Neural progenitor cell (in vitro differentiated cells): ENCODE data around the gene MTMR6. TPM values are rescaled to one million over a fixed set of nuclear protein-coding genes. Genes with fewer than 3 reads are reported as not detected.

ENCODE experiments used
- DNase-seq: peaks from one replicate; pipeline ENCODE4 v3.0.0-alpha.2; 2016; ENCODE audit warnings: low spot score
- H2AFZ ChIP-seq: fragments of 200-600 bp; sonication (generic); replicated peaks from 2 replicates; pipeline ENCODE4 v1.6.1; 2016; ENCODE audit warnings: antibody characterized with exemption
- H3F3A ChIP-seq: fragments of 200-600 bp; sonication (generic); 2 replicates; pipeline ENCODE4 v1.6.1; 2016; ENCODE audit warnings: antibody characterized with exemption, low read depth
- H3K27ac ChIP-seq: fragments of 200-600 bp; sonication (generic); 2 replicates; pipeline ENCODE4 v1.5.1; 2016; ENCODE audit warnings: mild to moderate bottlenecking
- H3K27me3 ChIP-seq: fragments of 200-600 bp; sonication (generic); 2 replicates; pipeline ENCODE4 v1.6.1; 2016; ENCODE audit warnings: mild to moderate bottlenecking, moderate library complexity
- H3K36me3 ChIP-seq: fragments of 200-600 bp; sonication (generic); 2 replicates; pipeline ENCODE4 v1.5.1; 2016
- H3K4me1 ChIP-seq: fragments of 200-600 bp; sonication (generic); 2 replicates; pipeline ENCODE4 v1.6.1; 2016; ENCODE audit warnings: mixed run types
- H3K4me2 ChIP-seq: fragments of 200-600 bp; sonication (generic); 2 replicates; pipeline ENCODE4 v1.6.1; 2016
- H3K4me3 ChIP-seq: fragments of 200-600 bp; sonication (generic); 2 replicates; pipeline ENCODE4 v1.5.1; 2016
- H3K79me2 ChIP-seq: fragments of 200-600 bp; sonication (generic); 2 replicates; pipeline ENCODE4 v1.6.1; 2016; ENCODE audit warnings: low read depth
- H3K9ac ChIP-seq: fragments of 200-600 bp; sonication (generic); 2 replicates; pipeline ENCODE4 v1.6.1; 2016
- H3K9me3 ChIP-seq: fragments of 200-600 bp; sonication (generic); 2 replicates; pipeline ENCODE4 v1.5.1; 2016; ENCODE audit warnings: low read depth
- H4K20me1 ChIP-seq: fragments of 200-600 bp; sonication (generic); 2 replicates; pipeline ENCODE4 v1.6.1; 2016; ENCODE audit warnings: low read depth
- H3K27ac Mint-ChIP-seq: 3 replicates; pipeline ENCODE4 v1.8.0; 2021; ENCODE audit warnings: mixed read lengths
- H3K27me3 Mint-ChIP-seq: 2 replicates; pipeline ENCODE4 v1.8.0; 2022; ENCODE audit warnings: low read depth, mild to moderate bottlenecking, inconsistent platforms, moderate library complexity, mixed read lengths; ENCODE audit not compliant: insufficient read depth
- H3K36me3 Mint-ChIP-seq: 3 replicates; pipeline ENCODE4 v1.8.0; 2021; ENCODE audit warnings: mixed read lengths
- H3K4me1 Mint-ChIP-seq: 3 replicates; pipeline ENCODE4 v1.8.0; 2021; ENCODE audit warnings: mixed read lengths
- H3K4me3 Mint-ChIP-seq: 3 replicates; pipeline ENCODE4 v1.8.0; 2021; ENCODE audit warnings: mild to moderate bottlenecking, moderate library complexity, mixed read lengths
- H3K9me3 Mint-ChIP-seq: 3 replicates; pipeline ENCODE4 v1.8.0; 2020; ENCODE audit warnings: mixed read lengths
- CTCF ChIP-seq: fragments of 200-600 bp; sonication (generic); IDR thresholded peaks from 2 replicates; pipeline ENCODE4 v1.5.1; 2017; ENCODE audit warnings: antibody characterized with exemption, mild to moderate bottlenecking
- EZH2 ChIP-seq: fragments of 200-600 bp; sonication (generic); IDR thresholded peaks from 2 replicates; pipeline ENCODE4 v1.6.1; 2017; ENCODE audit warnings: antibody characterized with exemption, mild to moderate bottlenecking, moderate library complexity
- EZH2phosphoT487 ChIP-seq: fragments of 200-600 bp; sonication (generic); IDR thresholded peaks from 2 replicates; pipeline ENCODE4 v1.6.1; 2017; ENCODE audit warnings: antibody characterized with exemption
- total RNA-seq: library from RNA; depleted of rRNA; stranded (reverse); fragments of >200 nt; gene quantifications from 2 replicates; pipeline ENCODE4 v1.2.3, GENCODE V29; 2015; ENCODE audit warnings: low replicate concordance

Gene MTMR6
- total RNA-seq, 1 donor from 2014 or later: 19.1 TPM

GRCh38 chr13:25210842-25211569 is 76.3 kb downstream of the MTMR6 start:
- peaks cover 10% of the 10 kb centered on the region for H3K9me3 Mint-ChIP-seq
- Histone ChIP-seq H3K9me3 (no peaks in the 10 kb centered on the region), H3K79me2 (no peaks in the 10 kb centered on the region), H3K27me3 (no peaks in the 10 kb centered on the region), H3F3A (no peaks in the 10 kb centered on the region), H2AFZ (no peak overlapping the region), H3K4me3 (no peak overlapping the region), H3K4me2 (no peak overlapping the region), H3K36me3 (no peaks in the 10 kb centered on the region), H3K27ac (no peak overlapping the region), H3K9ac (no peak overlapping the region), H3K4me1 (no peaks in the 10 kb centered on the region), H4K20me1 (no peaks in the 10 kb centered on the region)
- H3K36me3 Mint-ChIP-seq: peaks cover 4% of the 10 kb centered on the region
- no peak overlapping the region for H3K4me3 Mint-ChIP-seq
- peaks cover 5% of the 10 kb centered on the region for H3K27me3 Mint-ChIP-seq
- DNase-seq: no peak
- H3K4me1 Mint-ChIP-seq: peaks cover 18% of the 10 kb centered on the region
- H3K27ac Mint-ChIP-seq: peak overlapping the region; percentile 29
- TF ChIP-seq EZH2: no peak
- no peak for TF ChIP-seq EZH2phosphoT487
- no peak for TF ChIP-seq CTCF

GRCh38 chr13:25207291-25207810 is 79.9 kb downstream of the MTMR6 start:
- no peak for DNase-seq
- Mint-ChIP-seq H3K27ac (peak overlapping the region; percentile 55), H3K4me3 (no peak overlapping the region), H3K36me3 (no peaks in the 10 kb centered on the region), H3K4me1 (peaks cover 32% of the 10 kb centered on the region), H3K9me3 (peaks cover 2% of the 10 kb centered on the region), H3K27me3 (peaks cover 5% of the 10 kb centered on the region)
- H3F3A ChIP-seq: no peaks in the 10 kb centered on the region
- no peak overlapping the region for H3K4me3 ChIP-seq
- H3K4me2 ChIP-seq: no peak overlapping the region
- no peak overlapping the region for H2AFZ ChIP-seq
- no peaks in the 10 kb centered on the region for H3K9me3 ChIP-seq
- no peaks in the 10 kb centered on the region for H4K20me1 ChIP-seq
- no peaks in the 10 kb centered on the region for H3K27me3 ChIP-seq
- no peak overlapping the region for H3K27ac ChIP-seq
- H3K4me1 ChIP-seq: peaks cover 12% of the 10 kb centered on the region
- no peak for TF ChIP-seq CTCF
- no peak for TF ChIP-seq EZH2phosphoT487
- no peak for TF ChIP-seq EZH2
- H3K36me3 ChIP-seq: no peaks in the 10 kb centered on the region
- H3K79me2 ChIP-seq: no peaks in the 10 kb centered on the region
- no peak overlapping the region for H3K9ac ChIP-seq

DNA sequence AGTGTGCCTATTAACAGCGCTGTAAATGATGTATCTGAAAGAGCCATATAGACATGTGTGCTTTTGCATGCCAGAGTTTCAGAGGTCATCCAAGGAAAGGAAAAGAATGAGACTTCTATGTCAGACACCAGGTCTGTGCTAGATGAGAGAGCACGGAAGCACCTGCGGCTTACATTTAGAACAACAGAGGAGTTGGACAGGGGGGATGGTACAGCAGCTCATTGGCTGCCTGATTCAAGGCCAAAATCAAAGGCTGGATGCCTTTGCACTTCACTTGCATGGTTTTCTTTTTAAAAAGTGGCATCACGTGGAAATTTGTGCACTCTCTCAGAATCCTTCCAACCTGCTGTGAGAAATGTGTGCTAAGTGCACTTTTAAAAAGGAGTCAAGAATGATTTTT is 82.4 kb downstream of the MTMR6 start:
- no peaks in the 10 kb centered on the region for H3K79me2 ChIP-seq
- no peaks in the 10 kb centered on the region for H3F3A ChIP-seq
- H3K36me3 Mint-ChIP-seq: no peaks in the 10 kb centered on the region
- peaks cover 12% of the 10 kb centered on the region for H3K4me1 ChIP-seq
- TF ChIP-seq EZH2: no peak
- no peak for TF ChIP-seq CTCF
- no peak for TF ChIP-seq EZH2phosphoT487
- DNase-seq: no peak
- H2AFZ ChIP-seq: no peak overlapping the region
- no peak overlapping the region for H3K27ac ChIP-seq
- H3K4me2 ChIP-seq: no peak overlapping the region
- H3K9me3 ChIP-seq: no peaks in the 10 kb centered on the region
- no peaks in the 10 kb centered on the region for H4K20me1 ChIP-seq
- H3K4me1 Mint-ChIP-seq: peaks cover 28% of the 10 kb centered on the region
- peaks cover 4% of the 10 kb centered on the region for H3K9me3 Mint-ChIP-seq
- peaks cover 6% of the 10 kb centered on the region for H3K27me3 Mint-ChIP-seq
- no peak overlapping the region for H3K4me3 ChIP-seq
- H3K27me3 ChIP-seq: no peaks in the 10 kb centered on the region
- no peaks in the 10 kb centered on the region for H3K36me3 ChIP-seq
- no peak overlapping the region for H3K9ac ChIP-seq
- no peak overlapping the region for H3K27ac Mint-ChIP-seq
- no peak overlapping the region for H3K4me3 Mint-ChIP-seq
